Measurements from ENCODE around the gene PCBP3. TPM values are rescaled to one million over a fixed set of nuclear protein-coding genes. Genes with fewer than 3 reads are reported as not detected.

The PCBP3 gene
- total RNA-seq, 1 experiment from 2014 or later: not detected

DNA sequence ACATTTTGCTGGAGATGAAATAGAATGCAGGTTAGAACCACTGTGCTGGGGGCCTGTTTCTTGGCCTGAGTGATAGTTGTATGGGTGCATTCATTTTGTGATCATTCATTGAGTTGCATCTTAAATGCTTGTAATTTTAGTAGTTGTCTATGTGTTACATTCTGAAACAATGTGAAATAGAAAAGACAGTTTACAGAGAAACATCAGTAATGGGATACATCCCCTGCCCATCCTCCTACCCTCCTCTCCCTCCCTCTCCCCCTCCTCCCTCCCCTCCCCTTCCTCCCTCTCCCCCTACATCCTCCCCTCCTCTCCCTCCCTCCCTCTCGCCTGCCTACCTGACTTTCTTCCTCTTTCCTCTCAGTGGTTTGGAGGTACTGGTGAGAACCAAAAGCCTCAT is 283.5 kb downstream of the PCBP3 start:
- Histone ChIP-seq H3K27me3 (ENCODE audit: insufficient read depth, low read depth) (peaks cover 8% of the 10 kb centered on the region; the same call in 1 of the 2 replicates), H3K79me2 (ENCODE audit: low read depth) (no peaks in the 10 kb centered on the region), H3K4me2 (no peak overlapping the region), H3K4me1 (replicated peaks; ENCODE audit: insufficient read depth) (no peaks in the 10 kb centered on the region), H3K9me2 (ENCODE audit: insufficient read depth) (no peaks in the 10 kb centered on the region), H2AFZ (no peak overlapping the region), H3K4me3 (no peak overlapping the region), H3F3A (ENCODE audit: insufficient read depth, low read depth) (no peaks in the 10 kb centered on the region), H3K9me3 (ENCODE audit: insufficient read depth, low read depth) (no peaks in the 10 kb centered on the region), H4K20me1 (ENCODE audit: insufficient read depth) (no peaks in the 10 kb centered on the region), H3K27ac (no peak overlapping the region), H3K36me3 (ENCODE audit: low read depth) (no peaks in the 10 kb centered on the region)
- TF ChIP-seq, protein P1, sequence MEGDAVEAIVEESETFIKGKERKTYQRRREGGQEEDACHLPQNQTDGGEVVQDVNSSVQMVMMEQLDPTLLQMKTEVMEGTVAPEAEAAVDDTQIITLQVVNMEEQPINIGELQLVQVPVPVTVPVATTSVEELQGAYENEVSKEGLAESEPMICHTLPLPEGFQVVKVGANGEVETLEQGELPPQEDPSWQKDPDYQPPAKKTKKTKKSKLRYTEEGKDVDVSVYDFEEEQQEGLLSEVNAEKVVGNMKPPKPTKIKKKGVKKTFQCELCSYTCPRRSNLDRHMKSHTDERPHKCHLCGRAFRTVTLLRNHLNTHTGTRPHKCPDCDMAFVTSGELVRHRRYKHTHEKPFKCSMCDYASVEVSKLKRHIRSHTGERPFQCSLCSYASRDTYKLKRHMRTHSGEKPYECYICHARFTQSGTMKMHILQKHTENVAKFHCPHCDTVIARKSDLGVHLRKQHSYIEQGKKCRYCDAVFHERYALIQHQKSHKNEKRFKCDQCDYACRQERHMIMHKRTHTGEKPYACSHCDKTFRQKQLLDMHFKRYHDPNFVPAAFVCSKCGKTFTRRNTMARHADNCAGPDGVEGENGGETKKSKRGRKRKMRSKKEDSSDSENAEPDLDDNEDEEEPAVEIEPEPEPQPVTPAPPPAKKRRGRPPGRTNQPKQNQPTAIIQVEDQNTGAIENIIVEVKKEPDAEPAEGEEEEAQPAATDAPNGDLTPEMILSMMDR (conservative IDR thresholded peaks at IDR 0.05): no peak
- no peak for TF ChIP-seq EZH2 (IDR thresholded peaks at IDR 0.05; ENCODE audit: low read depth)
- CTCF ChIA-PET: no interaction called here
- BruUV-seq (replicated peaks): no TSS peak
- intact Hi-C loops (cut with micrococcal nuclease; ENCODE audit: unreplicated experiment): no loop called here
- POLR2A ChIA-PET (ENCODE audit: unreplicated experiment): no interaction called here
- DNase-seq: no peak

DNA sequence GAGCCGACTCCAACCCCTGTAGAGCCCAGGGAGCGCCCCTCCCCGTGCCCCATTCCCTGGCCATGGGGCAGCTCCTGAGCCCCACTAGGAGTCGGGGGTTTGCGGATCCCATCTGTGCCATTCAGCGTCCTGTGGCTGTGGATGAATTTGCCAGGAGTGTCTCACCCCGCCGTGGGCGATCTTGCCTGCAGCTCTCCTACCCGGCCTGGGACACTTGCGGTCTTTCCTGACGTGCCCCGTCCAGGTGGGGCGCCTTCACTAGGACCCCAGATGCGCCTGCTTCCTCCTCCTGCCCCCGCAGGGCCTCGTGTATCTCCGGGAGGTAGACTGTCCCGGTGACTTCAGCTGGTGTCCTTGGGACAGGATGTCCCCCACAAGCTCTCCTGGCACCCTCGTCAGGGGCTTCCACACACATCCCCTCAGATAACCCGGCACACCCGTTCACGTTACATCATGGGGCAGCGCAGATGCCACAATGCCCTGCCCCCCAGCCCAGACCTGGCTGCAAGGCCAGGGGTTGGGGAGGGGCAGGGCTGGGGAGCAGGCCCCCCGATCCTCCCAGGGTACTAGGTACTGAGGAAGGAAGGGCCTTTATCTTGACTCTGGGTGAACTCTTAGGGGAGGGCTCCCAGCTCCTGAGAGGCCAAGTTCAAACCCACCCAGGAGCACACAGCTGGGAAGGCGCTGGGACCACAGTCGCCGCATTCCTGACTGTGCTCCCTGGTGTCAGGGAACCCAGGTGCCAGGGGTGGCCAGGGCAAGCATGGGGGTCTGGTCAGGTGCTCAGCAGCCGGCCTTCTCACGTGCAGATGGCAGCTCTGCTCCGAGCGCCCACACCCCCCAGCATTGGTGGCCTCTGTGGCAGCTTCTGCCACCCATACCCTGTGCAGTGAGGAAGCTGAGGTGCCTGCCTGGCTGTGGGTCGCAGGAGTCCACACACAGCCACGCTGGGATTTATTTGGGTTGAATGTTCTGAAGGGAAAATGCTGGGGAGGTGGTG is 284.6 kb downstream of the PCBP3 start:
- CTCF ChIA-PET: no interaction called here
- intact Hi-C loops (cut with micrococcal nuclease; ENCODE audit: unreplicated experiment): no loop called here
- TF ChIP-seq, protein P1 (conservative IDR thresholded peaks at IDR 0.05): no peak
- no peak for TF ChIP-seq EZH2 (IDR thresholded peaks at IDR 0.05; ENCODE audit: low read depth)

DNA sequence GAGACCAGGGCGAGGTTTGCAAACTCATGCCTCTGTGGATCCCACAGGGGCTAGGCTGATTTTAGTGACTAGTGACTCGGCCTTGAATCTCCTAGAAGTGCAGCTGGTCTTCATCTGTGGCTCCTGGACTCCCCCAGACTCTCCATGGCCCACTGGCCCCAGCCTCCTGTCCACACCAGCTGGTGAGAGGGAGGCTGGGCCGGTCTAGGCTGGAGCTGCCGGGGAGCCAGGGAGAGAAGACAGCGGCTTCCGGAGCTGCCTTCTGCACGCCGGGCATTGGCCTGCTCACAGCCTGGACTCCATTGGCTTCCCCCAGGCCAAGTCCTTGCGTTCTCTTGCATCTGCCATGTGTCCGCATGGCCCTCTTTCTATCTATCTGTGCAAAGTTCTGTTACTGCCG is 285.9 kb downstream of the PCBP3 start:
- no peaks in the 10 kb centered on the region for H3F3A ChIP-seq (ENCODE audit: insufficient read depth, low read depth)
- POLR2A ChIA-PET (ENCODE audit: unreplicated experiment): no interaction called here
- no TSS peak for BruUV-seq (replicated peaks)
- H3K27ac ChIP-seq: no peak overlapping the region
- no peaks in the 10 kb centered on the region for H3K36me3 ChIP-seq (ENCODE audit: low read depth)
- no peak overlapping the region for H3K4me3 ChIP-seq
- no peaks in the 10 kb centered on the region for H3K4me1 ChIP-seq (replicated peaks; ENCODE audit: insufficient read depth)
- TF ChIP-seq EZH2 (IDR thresholded peaks at IDR 0.05; ENCODE audit: low read depth): no peak
- TF ChIP-seq, protein P1 (conservative IDR thresholded peaks at IDR 0.05): no peak
- no peaks in the 10 kb centered on the region for H3K9me3 ChIP-seq (ENCODE audit: insufficient read depth, low read depth)
- no peaks in the 10 kb centered on the region for H4K20me1 ChIP-seq (ENCODE audit: insufficient read depth)
- CTCF ChIA-PET: no interaction called here
- intact Hi-C loops (cut with micrococcal nuclease; ENCODE audit: unreplicated experiment): no loop called here
- H3K27me3 ChIP-seq (ENCODE audit: insufficient read depth, low read depth): peaks cover 12% of the 10 kb centered on the region; the same call in 1 of the 2 replicates
- DNase-seq: no peak
- H3K9me2 ChIP-seq (ENCODE audit: insufficient read depth): no peaks in the 10 kb centered on the region
- no peak overlapping the region for H2AFZ ChIP-seq
- H3K79me2 ChIP-seq (ENCODE audit: low read depth): no peaks in the 10 kb centered on the region
- no peak overlapping the region for H3K4me2 ChIP-seq

More for the DNA sequence above, 284.6 kb downstream of the PCBP3 start:
- no peaks in the 10 kb centered on the region for H3K79me2 ChIP-seq (ENCODE audit: low read depth)
- H3K27ac ChIP-seq: no peak overlapping the region
- BruUV-seq (replicated peaks): no TSS peak
- H2AFZ ChIP-seq: no peak overlapping the region
- H4K20me1 ChIP-seq (ENCODE audit: insufficient read depth): no peaks in the 10 kb centered on the region
- no peak for DNase-seq
- H3K9me3 ChIP-seq (ENCODE audit: insufficient read depth, low read depth): no peaks in the 10 kb centered on the region
- no peak overlapping the region for H3K4me3 ChIP-seq
- no peak overlapping the region for H3K4me2 ChIP-seq
- peaks cover 8% of the 10 kb centered on the region; the same call in 1 of the 2 replicates for H3K27me3 ChIP-seq (ENCODE audit: insufficient read depth, low read depth)
- H3F3A ChIP-seq (ENCODE audit: insufficient read depth, low read depth): no peaks in the 10 kb centered on the region
- no peaks in the 10 kb centered on the region for H3K4me1 ChIP-seq (replicated peaks; ENCODE audit: insufficient read depth)
- H3K36me3 ChIP-seq (ENCODE audit: low read depth): no peaks in the 10 kb centered on the region
- POLR2A ChIA-PET (ENCODE audit: unreplicated experiment): no interaction called here
- H3K9me2 ChIP-seq (ENCODE audit: insufficient read depth): no peaks in the 10 kb centered on the region
